ENCODE results near the gene ALKBH1.
A peak's percentile ranks its signal among the peaks of the same experiment; 100 is the strongest.
"Not testable (repeated sequence)": the region's sequence is repeated elsewhere in the genome, so short reads cannot be mapped to it uniquely, and the experiment has no call there.

ALKBH1 gene, protein sequence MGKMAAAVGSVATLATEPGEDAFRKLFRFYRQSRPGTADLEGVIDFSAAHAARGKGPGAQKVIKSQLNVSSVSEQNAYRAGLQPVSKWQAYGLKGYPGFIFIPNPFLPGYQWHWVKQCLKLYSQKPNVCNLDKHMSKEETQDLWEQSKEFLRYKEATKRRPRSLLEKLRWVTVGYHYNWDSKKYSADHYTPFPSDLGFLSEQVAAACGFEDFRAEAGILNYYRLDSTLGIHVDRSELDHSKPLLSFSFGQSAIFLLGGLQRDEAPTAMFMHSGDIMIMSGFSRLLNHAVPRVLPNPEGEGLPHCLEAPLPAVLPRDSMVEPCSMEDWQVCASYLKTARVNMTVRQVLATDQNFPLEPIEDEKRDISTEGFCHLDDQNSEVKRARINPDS

DNA sequence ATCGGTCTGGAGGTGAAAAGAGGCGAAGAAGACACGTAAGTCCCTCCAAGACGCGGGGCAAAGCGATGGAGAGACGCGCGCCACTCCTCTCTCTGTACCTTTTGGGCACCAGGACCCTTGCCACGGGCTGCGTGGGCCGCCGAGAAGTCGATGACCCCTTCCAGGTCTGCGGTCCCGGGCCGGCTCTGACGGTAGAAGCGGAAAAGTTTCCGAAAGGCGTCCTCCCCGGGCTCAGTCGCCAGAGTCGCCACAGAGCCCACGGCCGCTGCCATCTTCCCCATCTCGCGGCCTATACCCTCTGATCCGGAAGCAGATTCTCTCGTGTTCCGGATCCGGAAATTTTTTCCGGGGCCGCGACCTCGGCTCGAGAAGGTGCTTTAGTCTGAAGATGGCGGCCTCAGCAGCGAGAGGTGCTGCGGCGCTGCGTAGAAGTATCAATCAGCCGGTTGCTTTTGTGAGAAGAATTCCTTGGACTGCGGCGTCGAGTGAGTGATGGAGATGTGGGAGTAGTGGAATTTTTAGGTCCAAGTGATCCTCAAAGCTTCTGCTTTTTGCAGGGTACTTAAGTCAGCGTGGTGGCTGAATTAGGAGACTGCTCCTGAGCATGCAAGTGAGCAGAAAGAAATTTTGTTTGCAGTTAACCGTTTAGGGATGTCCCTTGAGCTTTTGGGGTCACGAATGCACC is at the start of gene ALKBH1, which contains the start of gene SLIRP:
Gene ALKBH1, minus strand, starts transcription at position 300 of the 685 bp plus-strand sequence. Its CDS starts 19 bp downstream, at position 281.
Gene SLIRP, plus strand, starts transcription at position 380 of the 685 bp plus-strand sequence. Its CDS starts 9 bp downstream, at position 389.
- DNase-seq (ENCODE audit: low read depth in 2 of 3, low spot score in 2 of 3) = peak; percentile 46 to 65 (median 60)

DNA sequence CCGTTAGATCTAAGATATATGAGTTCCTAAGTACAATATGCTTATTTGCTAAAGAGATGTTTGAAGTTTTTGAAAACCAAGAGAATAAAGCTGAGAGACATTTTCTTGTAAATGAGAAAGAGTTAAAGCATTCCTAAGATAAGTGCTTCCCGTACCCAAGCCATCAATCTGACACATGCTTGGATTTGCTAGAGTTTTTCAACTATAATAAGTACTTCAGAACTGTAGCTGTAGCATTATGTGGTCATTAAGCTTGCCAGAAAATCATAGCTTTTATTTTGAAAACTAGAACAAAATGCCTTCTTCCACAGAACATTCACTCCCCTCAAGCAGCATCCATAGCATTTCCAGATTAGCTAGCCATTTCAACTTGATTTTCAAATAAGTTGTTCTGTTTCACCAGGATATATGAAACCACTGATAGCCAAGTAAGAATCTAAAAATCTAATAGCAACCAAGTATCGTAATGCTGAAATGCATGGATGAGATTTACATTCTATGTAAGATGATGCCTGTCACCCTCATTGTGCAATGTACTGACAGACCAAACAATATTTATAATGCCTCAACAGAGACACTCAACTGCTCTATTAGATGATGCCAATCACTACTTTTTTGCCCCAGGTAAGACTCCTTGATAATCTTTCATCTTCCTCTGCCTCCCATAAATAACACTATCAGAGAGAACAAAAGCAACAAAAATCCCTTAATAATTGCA is 45.1 kb upstream of the ALKBH1 start:
- no peak for DNase-seq (ENCODE audit: low read depth in 2 of 3, low spot score in 2 of 3)

DNA sequence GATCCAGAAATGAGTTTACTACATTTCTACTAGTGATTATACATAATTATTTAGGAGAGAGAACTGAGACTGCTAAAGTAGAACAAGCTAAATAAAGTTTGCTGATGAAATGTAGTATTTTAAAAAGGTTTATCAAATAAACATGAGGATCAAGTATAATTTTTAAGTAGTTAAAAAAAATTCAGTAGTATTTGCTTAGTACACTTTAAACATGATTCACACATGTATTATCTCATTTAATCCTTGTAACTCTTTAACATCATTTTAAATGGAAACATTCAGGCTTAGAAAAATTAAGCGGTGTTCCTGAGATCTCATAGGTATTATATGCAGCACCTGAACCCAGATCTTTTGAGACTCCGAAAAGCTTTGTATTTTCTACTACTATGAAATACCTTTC is 44.4 kb upstream of the ALKBH1 start:
- no peak for DNase-seq (ENCODE audit: low read depth in 2 of 3, low spot score in 2 of 3)

DNA sequence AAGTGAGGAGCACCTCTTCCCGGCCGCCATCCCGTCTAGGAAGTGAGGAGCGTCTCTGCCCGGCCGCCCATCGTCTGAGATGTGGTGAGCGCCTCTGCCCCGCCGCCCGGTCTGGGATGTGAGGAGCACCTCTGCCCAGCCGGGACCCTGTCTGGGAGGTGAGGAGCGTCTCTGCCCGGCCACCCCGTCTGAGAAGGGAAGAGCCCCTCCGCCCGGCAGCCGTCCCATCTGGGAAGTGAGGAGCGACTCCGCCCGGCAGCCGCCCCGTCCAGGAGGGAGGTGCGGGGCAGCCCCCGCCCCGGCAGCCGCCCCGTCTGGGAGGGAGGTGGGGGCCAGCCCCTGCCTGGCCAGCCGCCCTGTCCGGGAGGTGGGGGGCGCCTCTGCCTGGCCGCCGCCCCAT is 39.6 kb upstream of the ALKBH1 start:
- DNase-seq (ENCODE audit: low read depth in 2 of 3, low spot score in 2 of 3) = not testable (repeated sequence)

DNA sequence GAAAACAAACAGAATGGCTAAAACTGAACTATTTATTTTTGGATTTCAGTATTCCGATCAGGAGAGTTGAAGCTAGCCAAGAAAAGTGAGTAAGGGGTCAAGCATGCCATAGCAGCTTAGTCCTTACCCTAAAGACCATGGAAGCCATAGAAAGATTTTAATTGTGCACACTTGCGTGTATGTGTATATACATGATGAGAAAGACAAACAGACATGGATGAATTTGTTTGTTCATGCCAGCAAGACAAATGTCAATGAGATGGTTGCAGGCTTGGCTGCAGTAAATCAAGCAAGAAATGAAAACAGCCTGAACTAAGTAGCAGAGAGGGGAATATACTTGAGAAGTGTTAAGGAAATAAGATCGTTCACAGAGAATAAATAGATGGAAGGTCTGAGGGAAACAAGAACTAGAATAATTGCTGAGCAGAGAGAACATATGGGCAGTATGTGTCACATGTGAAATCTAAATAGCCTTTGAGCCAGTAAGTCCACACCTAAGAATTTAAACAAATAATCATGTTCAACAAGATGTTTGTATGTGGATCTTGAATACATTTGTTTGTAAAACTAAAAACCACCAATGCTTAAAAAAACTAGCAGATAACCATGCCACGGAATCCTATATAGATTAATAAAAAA is 38.4 kb upstream of the ALKBH1 start:
- DNase-seq (ENCODE audit: low read depth in 2 of 3, low spot score in 2 of 3) = no peak

DNA sequence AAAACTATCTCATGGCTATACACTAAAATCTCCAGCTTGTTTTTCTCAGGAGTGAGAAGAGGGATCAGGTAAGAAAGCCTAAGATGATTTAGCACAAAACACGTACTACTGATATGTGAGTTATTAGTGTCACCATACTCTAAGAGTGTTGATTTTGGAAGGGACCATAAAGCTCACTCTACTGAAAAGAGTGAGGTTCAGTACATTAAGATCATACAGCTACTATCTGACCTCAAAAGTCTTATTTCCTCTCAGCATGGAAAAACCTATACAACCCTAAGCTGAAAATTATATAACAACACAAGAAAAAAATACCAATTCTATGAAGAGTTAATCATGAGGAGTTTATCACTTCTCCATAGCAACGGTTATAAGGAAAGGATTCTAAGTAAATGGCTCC is 33.6 kb upstream of the ALKBH1 start:
- no peak for DNase-seq (ENCODE audit: low read depth in 2 of 3, low spot score in 2 of 3)

DNA sequence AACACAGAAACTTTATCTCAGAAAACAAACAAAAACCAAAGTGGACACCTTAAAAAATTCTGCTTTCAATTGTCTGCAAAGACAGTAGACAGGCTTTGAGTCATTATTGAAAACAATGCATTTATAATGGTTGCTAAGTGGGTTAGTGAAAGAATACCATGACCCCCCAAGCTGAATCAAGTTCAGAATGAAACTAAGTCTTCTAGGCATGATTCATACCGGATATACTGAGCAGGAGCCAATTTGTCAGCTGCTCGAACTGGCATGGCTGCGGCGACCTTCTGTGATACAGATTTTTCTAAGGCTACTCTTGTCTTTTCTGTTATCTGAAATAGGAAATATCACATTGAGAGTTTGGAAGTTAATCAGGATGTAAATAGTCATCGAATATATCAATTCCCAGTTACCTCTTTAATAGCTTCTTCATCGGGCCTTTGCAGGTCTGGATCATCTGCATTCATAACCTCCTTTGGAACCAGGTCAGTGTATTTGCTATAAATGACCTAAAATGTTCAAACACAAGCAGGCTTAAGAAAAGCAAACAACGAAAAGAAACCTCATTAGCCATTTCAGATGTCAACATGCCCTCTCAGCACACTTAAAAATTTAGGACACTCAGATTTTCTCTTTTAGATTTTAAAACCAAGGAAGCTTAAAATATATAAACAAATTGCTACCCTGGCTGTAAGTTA is 30.9 kb upstream of the ALKBH1 start:
- DNase-seq (ENCODE audit: low read depth in 2 of 3, low spot score in 2 of 3) = no peak

DNA sequence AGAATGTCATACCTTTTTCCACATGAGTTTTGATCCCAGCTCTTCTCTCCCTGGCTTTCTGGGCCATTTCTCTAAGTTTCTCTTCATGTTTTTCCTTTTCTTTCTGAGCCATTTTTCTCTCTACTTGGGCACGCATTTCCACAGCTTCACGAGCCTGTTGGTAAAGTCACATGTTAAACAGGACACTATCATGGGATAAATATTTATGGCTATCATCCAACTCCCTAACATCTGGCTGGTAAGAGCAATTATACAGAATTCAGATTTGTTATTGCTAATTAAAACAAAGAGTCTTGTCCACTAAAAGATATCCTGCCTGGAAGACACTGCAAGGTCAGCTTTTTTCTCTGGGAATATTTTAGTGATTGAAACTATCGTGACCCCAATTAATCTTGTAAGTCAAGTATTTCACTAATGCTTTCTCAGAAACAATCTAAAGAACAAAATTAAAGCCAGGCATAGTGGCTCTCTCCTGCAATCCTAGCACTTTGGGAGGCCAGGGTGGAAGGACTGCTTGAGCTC is 23.2 kb upstream of the ALKBH1 start:
- DNase-seq (ENCODE audit: low read depth in 2 of 3, low spot score in 2 of 3) = no peak

DNA sequence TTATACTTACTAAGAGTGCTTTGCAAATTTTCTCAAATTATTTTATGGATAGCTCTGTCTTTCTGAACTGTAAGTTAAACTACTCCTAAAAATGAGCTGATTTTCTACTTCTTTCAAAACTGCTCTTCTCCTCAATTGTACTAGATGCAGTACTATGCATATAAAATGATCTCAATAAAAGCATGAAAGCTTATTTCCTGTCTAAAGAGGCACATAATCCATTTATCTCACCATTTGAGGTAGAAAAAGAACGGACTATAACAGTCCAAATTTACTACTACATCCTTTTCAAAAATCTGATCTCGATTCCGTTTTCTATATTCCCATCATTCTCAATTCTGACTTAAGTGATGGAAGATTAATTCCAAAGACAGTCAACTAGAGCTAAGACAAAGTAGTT is 14.5 kb upstream of the ALKBH1 start:
- no peak for DNase-seq (ENCODE audit: low read depth in 2 of 3, low spot score in 2 of 3)

DNA sequence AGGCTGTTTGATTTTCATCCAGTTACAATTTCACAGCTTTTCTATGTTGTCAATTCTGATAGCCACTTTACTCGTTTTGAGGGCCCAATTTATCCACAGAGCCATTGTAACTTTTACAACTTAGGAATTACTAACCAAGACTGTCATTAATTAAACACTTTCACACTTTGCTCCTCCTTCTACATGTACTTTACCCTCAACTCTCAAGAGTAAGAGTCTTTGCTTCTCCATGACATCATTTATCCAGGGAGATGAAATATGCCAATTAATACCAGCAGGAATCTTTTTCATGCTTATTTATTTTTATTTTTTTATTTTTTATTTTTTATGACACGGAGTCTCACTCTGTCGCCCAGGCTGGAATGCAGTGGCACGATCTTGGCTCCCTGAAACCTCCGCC is 13.6 kb upstream of the ALKBH1 start:
- no peak for DNase-seq (ENCODE audit: low read depth in 2 of 3, low spot score in 2 of 3)

DNA sequence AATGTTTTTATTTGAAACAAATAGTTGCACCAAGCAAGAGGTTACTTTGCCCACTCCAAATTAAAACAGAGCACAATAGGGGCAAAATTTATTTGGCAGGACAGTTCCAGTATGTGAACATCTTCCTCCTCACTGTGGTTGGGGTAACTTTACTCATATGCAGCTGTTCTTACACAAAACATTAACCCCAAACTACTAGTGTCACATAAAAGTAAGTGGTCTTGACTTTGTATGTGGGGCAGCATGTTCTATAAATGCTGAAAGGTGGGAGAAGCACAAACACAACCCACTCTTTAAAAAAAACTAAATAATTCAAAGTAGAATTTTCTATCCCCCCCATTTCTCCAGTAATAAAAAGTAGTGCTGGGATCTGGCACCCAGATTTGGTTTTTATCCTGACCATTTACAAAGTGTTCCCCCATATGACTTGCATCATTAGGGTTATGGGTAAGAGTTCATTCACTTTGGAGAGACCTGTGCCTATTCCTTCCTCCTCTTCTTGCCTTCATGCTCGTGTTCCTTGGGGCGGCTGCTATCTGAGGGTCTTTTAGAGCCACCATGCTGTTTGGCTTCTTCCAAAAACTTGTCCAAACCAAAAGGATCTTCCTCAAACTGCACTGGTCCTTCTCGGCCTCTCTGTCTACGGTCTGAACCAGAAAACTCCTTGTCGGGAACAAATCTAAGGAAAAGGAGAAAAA is 9.9 kb upstream of the ALKBH1 start:
- DNase-seq (ENCODE audit: low read depth in 2 of 3, low spot score in 2 of 3) = no peak

DNA sequence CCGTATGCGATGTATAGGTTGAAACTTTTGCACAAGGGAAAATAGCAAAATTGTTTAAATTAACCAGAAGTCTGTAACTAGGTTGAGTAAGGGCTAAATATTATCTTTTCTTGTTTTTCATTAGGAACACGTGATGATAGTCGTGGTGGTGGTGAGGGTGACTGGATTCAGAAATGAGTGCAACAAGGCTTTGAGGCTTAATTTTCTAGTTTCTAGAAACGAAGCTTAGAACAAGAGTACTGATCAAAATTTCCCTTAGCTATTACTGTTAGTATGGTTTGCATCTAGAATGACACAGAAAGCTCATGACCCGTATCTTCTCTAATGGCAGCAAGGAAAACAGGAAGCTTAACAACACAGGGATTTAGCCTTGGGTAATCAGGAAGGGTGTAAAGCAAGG is 7.1 kb upstream of the ALKBH1 start:
- no peak for DNase-seq (ENCODE audit: low read depth in 2 of 3, low spot score in 2 of 3)

DNA sequence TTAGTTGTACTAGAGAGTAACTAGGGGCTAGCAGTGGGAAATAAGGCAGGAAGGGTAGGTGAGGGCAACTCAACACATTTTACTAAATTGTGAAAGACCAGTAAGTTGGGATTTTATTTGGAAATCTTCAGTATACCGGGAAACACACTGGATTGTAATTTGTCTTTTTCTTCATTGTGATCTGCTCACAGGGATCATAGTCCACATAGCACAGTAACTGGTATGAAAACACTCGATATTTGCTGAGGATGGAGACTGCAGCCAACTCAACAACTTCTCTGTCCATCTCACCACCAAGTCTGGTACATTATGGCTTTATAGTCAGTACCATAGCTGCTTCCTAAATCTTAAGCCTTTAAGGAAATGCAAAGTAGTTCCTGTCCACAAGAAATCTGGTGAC is 2.5 kb upstream of the ALKBH1 start:
- no peak for DNase-seq (ENCODE audit: low read depth in 2 of 3, low spot score in 2 of 3)

DNA sequence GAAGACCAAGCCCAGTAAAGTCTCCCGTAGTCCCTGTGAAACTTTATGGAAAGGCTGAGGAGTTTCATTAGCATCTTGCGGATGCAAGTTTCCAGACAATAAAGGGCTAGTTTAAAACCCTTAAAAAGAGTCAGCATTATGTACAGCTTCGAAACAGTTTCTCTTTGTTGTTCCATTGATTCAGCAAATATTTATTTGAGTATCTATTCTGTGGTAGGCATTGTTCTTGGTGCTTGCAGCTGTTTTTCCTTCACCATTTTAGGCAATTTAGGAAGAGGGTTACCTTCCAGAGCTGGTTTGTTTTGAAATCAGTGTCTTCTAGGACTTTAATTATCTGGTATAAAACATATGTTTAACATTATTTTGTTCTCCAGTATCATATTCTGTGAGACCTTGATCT is 1.6 kb upstream of the ALKBH1 start:
- DNase-seq (ENCODE audit: low read depth in 2 of 3, low spot score in 2 of 3) = no peak

DNA sequence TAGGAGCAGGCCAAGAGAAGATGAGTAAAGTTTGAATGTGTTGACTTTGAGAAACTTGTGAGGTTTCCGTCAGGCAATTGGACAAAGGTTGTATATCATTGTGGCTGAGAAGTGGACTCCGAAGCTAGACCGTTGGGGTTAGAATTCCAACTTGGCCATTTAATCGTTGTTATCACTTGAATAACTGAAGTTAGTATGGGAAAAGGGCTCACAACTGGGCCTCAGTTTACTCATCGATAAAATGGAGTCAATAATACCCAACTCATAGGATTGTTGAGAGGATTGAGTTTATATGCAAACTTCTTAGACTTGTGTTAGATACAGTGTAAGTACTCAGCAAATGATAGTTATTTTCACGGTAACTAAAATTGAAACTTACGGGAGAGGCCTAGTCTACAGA is 926 bp upstream of the ALKBH1 start:
- DNase-seq (ENCODE audit: low read depth in 2 of 3, low spot score in 2 of 3) = no peak

DNA sequence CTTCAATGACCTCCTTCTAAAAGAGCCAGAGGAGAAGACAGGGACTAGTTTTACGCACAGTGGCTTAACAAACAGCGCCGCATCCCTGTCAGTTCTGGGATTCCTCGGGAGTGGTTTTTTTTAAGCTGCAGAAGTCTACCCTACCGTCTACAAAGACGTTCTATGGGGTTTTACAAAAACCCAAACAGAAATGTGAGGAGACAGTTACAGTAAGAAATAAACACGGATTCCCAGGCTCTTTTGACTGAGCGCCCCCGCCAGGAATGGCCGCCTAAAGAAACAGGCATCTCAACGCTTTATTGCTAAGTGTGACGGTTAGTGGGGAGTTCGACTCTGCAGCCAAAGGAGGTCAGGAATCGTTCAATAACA is 484 bp downstream of the ALKBH1 start:
- no peak for DNase-seq (ENCODE audit: low read depth in 2 of 3, low spot score in 2 of 3)

DNA sequence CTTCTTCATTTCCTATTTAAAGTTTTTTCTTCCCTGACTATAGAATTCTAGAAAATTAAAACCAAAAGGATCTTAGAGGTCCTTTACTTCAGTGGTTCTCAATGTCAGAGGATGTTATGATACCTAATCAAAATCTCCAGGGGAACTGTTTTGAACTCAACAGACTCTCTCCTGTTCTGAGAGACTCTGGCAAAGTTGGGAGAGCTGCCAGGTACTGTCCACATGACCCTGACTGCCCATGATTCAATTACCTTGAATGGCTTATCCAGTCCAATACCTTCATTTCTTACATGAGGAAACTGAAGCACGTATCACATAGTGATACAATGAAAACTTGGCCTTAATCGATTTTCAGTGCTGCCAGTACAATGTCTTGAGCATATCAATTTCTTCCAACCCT is 16.6 kb downstream of the ALKBH1 start:
- no peak for DNase-seq (ENCODE audit: low read depth in 2 of 3, low spot score in 2 of 3)

DNA sequence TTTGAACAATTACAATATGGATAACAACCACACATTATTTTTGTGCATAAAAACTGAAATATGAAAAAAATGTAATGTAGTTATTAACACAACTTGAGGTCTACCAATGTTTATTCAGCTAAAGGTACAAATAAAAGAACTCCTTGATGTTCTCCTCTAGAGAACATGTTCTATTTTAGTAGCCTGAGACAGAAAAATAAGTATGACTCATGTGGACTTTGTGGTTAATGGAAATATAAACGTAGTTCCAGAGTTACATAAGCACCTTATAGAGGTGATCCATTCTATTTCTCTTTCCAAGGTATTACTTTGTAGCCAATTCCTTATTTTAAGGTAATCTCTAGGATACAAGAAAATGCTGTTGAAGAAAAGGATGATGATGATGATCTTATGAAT is 25.7 kb downstream of the ALKBH1 start:
- no peak for DNase-seq (ENCODE audit: low read depth in 2 of 3, low spot score in 2 of 3)

DNA sequence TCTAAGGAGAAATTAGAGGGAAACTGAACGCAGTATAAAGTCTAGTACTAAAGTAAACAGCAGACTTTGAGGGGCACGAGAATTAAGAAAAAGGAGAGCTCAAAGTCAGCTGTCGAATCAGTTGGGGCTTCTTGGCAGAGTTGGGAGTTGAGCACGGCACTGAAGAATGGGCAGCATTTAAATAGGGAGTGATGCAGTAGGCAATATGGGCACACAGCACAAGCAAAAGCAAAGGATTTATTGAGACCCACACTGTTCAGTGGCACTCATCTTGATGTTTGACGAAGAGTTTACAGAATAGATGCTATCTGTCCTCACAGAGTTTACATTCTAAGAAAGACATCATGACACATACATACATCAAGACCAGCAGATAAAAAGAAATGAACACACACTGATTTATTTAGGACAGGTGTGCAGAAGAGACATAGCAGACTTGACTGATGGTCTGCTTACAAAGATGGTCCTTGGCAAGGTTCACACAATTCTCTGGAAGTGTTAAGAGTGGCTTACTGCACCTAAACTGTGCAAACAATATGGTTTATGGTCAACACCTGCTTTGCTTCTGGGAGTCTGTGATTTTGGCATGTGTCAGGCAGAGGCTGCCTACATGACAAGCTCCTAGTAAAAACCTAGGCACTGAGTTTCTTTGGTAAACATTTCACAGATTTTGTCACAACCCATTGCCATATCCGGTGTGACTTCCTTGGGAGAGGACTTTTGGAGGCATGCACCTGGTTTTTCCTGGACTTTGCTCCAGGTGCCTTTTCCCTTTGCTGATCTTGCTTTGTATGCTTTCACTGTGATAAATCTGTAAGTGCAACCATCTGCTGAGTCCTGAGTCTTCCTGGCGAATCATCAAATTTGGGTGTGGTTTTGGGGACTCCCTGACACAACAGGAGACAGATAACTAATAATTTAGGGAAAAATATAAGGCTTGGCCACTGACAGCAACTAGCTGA is 26.3 kb downstream of the ALKBH1 start:
- DNase-seq (ENCODE audit: low read depth in 2 of 3, low spot score in 2 of 3) = no peak

Measured in activated CD8-positive, alpha-beta memory T cell treated with anti-CD3 and anti-CD28 coated beads for 48 hours (primary cell).